ENCODE results near the gene NAGPA. TPM values are rescaled to one million over a fixed set of nuclear protein-coding genes. Genes with fewer than 3 reads are reported as not detected.

Gene NAGPA
- total and polyA plus RNA-seq, 2 donors from 2014 or later = 13.8 to 14.5 TPM

GRCh38 chr16:5072334-5073278 lies 38.9 kb upstream of the NAGPA start:
- no peak for FAIRE-seq
- intact Hi-C loops (cut with DNase I) = no loop called here
- H3K36me3 ChIP-seq (ENCODE audit: control insufficient read depth in 2 of 3, insufficient read depth in 3 of 3, low read length in 3 of 3) = peaks cover 0 to 15% (median 8%) of the 10 kb centered on the region in 3 donors
- H3K9me3 ChIP-seq (ENCODE audit: control insufficient read depth in 2 of 3, insufficient read depth in 1 of 3, low read length in 3 of 3) = no peaks in the 10 kb centered on the region
- peaks cover 0 to 9% (median 6%) of the 10 kb centered on the region in 3 donors for H3K4me1 ChIP-seq (ENCODE audit: control insufficient read depth in 2 of 3, insufficient read depth in 2 of 3, low read depth in 1 of 3, low read length in 3 of 3)
- H3K4me3 ChIP-seq (ENCODE audit: low read length in 3 of 3) = peak overlapping the region; percentile 77 to 91 (median 82)
- peak in 1 of 5 donors; percentile 15 for DNase-seq
- peak overlapping the region in 1 of 2 donors; percentile 1 for H3K27ac ChIP-seq (ENCODE audit: low read depth in 2 of 2, low read length in 2 of 2)
- H3K9ac ChIP-seq (ENCODE audit: low read length in 3 of 3) = peak overlapping the region; percentile 58 to 67 (median 65)
- TF ChIP-seq, protein P1, sequence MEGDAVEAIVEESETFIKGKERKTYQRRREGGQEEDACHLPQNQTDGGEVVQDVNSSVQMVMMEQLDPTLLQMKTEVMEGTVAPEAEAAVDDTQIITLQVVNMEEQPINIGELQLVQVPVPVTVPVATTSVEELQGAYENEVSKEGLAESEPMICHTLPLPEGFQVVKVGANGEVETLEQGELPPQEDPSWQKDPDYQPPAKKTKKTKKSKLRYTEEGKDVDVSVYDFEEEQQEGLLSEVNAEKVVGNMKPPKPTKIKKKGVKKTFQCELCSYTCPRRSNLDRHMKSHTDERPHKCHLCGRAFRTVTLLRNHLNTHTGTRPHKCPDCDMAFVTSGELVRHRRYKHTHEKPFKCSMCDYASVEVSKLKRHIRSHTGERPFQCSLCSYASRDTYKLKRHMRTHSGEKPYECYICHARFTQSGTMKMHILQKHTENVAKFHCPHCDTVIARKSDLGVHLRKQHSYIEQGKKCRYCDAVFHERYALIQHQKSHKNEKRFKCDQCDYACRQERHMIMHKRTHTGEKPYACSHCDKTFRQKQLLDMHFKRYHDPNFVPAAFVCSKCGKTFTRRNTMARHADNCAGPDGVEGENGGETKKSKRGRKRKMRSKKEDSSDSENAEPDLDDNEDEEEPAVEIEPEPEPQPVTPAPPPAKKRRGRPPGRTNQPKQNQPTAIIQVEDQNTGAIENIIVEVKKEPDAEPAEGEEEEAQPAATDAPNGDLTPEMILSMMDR (IDR thresholded peaks at IDR 0.05; ENCODE audit: borderline replicate concordance, extremely low read depth, insufficient read depth) = no peak
- H3K27me3 ChIP-seq (ENCODE audit: control insufficient read depth, insufficient read depth, low read length) = no peaks in the 10 kb centered on the region

DNA sequence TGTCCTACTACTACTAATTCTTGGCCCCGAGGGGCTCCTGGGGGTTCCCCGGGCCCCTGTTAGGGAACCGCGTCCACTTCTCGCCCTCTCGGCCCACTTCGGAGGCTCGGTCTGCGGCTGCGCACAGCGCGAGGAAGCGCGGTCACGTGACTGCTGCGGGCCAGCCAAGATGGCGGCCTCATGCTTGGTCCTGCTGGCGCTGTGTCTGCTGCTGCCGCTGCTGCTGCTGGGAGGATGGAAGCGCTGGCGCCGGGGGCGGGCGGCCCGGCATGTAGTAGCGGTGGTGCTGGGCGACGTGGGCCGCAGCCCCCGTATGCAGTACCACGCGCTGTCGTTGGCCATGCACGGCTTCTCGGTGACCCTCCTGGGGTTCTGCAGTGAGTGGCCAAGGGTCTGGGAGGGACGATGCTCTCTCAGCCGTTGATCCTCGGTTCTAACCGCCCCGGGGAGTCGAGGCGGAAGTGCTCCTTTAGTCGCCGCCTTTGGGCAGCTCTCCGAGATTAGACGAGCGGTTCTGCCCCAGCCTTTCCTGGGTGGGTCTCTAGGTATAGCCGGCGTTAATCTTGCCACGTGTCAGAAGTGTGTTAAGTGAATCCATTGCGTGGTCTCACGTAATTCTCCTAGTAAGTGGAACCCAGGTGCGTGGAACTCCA lies 38.1 kb upstream of the NAGPA start, which contains the start of gene ALG1:
TSS of gene ALG1 (plus strand) at position 163 of the 653 bp plus-strand sequence. CDS start at position 170, 7 bp downstream.
- Histone ChIP-seq H3K4me3 (ENCODE audit: low read length in 3 of 3) (peak within 1 kb of the TSS; percentile 77 to 91 (median 82)), H3K9me3 (ENCODE audit: control insufficient read depth in 2 of 3, insufficient read depth in 1 of 3, low read length in 3 of 3) (no peaks in the 10 kb centered on the region), H3K27ac (ENCODE audit: low read depth in 2 of 2, low read length in 2 of 2) (peak within 1 kb of the TSS; percentile 60 to 62), H3K27me3 (ENCODE audit: control insufficient read depth, insufficient read depth, low read length) (no peaks in the 10 kb centered on the region), H3K9ac (ENCODE audit: low read length in 3 of 3) (peak within 1 kb of the TSS; percentile 58 to 67 (median 65)), H3K36me3 (ENCODE audit: control insufficient read depth in 2 of 3, insufficient read depth in 3 of 3, low read length in 3 of 3) (peaks cover 0 to 15% (median 8%) of the 10 kb centered on the region in 3 donors), H3K4me1 (ENCODE audit: control insufficient read depth in 2 of 3, insufficient read depth in 2 of 3, low read depth in 1 of 3, low read length in 3 of 3) (peaks cover 0 to 9% (median 6%) of the 10 kb centered on the region in 3 donors)
- peak; percentile 91 to 97 (median 95) for DNase-seq
- intact Hi-C loops (cut with DNase I) = no loop called here
- FAIRE-seq = no peak
- TF ChIP-seq, protein P1 (IDR thresholded peaks at IDR 0.05; ENCODE audit: borderline replicate concordance, extremely low read depth, insufficient read depth) = no peak

DNA sequence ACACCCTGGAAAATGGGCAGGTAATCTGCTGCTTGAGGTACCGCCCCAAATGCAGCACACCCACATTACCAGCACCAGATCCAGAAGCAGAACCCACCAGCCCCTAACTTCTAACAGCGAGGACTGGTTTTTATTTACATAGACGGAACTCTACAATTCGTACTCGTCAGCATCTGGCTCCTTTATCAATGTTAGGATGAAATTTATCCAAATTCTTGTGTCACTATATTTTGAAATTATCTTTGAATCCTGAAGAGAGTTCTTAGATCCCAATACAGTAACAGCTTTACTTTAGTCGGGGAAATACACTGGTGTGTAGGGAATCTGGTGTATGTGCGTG lies 37.6 kb upstream of the NAGPA start:
- FAIRE-seq = no peak
- no peaks in the 10 kb centered on the region for H3K27me3 ChIP-seq (ENCODE audit: control insufficient read depth, insufficient read depth, low read length)
- peak overlapping the region; percentile 60 to 62 for H3K27ac ChIP-seq (ENCODE audit: low read depth in 2 of 2, low read length in 2 of 2)
- H3K4me3 ChIP-seq (ENCODE audit: low read length in 3 of 3) = peak overlapping the region; percentile 77 to 91 (median 82)
- TF ChIP-seq, protein P1 (IDR thresholded peaks at IDR 0.05; ENCODE audit: borderline replicate concordance, extremely low read depth, insufficient read depth) = no peak
- intact Hi-C loops (cut with DNase I) = no loop called here
- H3K9me3 ChIP-seq (ENCODE audit: control insufficient read depth in 2 of 3, insufficient read depth in 1 of 3, low read length in 3 of 3) = no peaks in the 10 kb centered on the region
- DNase-seq = no peak
- H3K4me1 ChIP-seq (ENCODE audit: control insufficient read depth in 2 of 3, insufficient read depth in 2 of 3, low read depth in 1 of 3, low read length in 3 of 3) = peaks cover 0 to 9% (median 6%) of the 10 kb centered on the region in 3 donors
- H3K36me3 ChIP-seq (ENCODE audit: control insufficient read depth in 2 of 3, insufficient read depth in 3 of 3, low read length in 3 of 3) = peaks cover 0 to 13% (median 6%) of the 10 kb centered on the region in 3 donors
- H3K9ac ChIP-seq (ENCODE audit: low read length in 3 of 3) = peak overlapping the region; percentile 20 to 67 (median 35)

Measured in kidney (tissue), 14 donors.